Stimulated activated CD4-positive, alpha-beta T cell treated with anti-CD3 and anti-CD28 coated beads, TNF-alpha, amount 100 ng/mL, for 24 hours (primary cell): Measurements from ENCODE around the gene SPHK2.

ENCODE experiments used
- DNase-seq, 3 experiments: peaks; one replicate each; pipeline ENCODE4 v3.0.0-alpha.2; 2020; ENCODE audit warnings: low read depth in 3 of 3

Gene SPHK2

GRCh38 chr19:48606463-48607358, 12.6 kb upstream of the SPHK2 start, which contains the start of gene SPACA4:
Gene SPACA4 (plus strand): TSS chr19:48606742. CDS start chr19:48606979, 237 bp downstream.
- no peak for DNase-seq

GRCh38 chr19:48607359-48607755, 11.9 kb upstream of the SPHK2 start:
- DNase-seq, result no peak

DNA sequence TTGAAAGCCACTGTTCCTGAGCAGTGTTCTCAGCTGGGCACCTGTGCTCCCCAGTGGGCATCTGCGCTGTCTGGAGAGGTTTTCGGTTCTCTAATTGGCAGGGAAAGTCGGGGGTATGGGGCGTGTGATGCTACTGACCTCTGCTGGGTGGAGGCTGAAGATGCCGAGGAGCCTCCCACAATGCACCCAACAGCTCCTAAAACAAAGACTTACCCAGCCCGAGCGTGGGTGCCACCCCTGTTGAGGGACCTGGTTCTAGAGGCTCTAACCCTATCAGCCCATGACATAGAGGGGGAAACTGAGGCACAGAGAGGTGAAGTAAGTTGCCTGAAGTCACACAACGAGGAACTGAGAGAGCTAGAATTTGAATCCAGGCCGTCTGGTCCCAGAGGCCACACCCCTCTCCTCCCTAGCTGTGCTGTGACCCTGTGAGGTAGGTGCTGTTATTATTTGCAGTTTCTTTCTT, 10.5 kb upstream of the SPHK2 start:
- DNase-seq, result no peak

- no peak for DNase-seq
Measured at GRCh38 chr19:48609571-48610108, 9.7 kb upstream of the SPHK2 start.

GRCh38 chr19:48611872-48612271, 7.4 kb upstream of the SPHK2 start:
- no peak for DNase-seq

DNA sequence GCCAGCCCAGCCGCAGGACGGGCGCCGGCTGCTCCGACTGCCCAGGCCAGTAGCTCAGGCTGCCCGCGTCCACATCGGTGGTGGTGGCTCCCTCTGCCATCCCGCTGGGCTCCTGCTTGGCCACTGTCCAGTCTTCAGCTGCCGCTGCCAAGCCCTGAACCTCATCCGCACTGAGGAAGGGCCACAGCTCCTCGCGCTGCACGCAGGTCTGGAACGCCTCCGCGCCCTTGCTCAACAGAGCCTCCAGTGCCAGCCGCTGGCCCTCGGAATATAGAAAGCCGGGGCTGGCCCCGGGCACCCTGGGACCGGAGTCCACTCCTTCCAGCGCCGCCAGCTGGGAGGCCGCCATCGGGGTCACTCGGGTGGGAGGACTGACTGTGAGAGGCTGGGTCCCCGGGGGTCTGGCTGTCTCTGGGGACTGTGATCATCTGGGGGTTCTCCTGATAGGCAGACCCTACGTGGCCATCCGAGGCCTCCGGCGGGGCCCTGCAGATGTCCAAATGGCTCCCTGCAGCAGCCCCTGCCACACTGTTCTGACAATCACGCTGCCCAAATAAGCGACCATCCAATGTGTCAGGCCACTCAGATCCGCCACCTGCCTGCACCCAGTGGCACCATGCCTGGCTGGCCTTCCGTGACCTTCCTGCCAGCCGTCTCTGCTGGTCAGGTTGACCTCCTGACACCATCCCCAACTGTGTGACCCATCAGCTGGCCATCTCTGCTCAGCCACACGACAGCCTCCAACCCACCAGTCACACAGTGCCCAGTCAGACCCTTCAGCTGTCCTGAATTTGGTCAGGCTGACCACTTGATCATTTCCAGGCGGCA, 6.1 kb upstream of the SPHK2 start:
- no peak for DNase-seq

DNA sequence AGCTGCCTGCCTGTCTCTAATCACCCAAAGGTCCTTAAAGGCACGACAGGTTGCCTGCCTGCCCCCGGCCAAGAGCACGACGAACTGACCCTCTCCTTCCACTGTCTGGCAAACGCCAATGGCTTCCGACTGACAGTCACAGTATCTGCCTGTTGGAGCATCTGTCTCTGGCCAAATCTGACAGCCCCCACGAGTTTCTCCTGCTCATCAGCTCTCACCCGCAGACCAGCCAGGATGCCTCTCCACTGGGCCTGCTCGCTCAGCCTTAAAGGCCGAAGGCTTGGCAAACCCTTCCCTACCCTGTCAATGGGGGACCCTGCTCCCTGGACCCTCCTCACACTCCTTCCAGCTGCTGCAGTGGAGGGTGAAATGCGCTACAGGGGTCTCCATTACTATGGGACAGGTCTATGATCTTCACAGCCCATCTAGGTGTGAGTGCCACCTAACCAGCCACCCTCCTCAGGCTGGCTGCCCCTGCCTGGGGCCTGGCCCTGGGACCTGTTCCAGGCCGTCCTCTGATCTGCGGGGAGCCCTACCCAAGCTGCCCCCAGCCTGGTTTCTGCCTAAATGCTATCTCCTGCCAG, 5.4 kb upstream of the SPHK2 start:
- no peak for DNase-seq

- DNase-seq, result no peak
Measured at GRCh38 chr19:48614436-48615230, 4.7 kb upstream of the SPHK2 start, which contains the start of gene FAM83E. Gene FAM83E (minus strand): TSS chr19:48615076. CDS start chr19:48613372, 1,704 bp downstream.

GRCh38 chr19:48615231-48616040, 3.9 kb upstream of the SPHK2 start:
- DNase-seq, result no peak

DNA sequence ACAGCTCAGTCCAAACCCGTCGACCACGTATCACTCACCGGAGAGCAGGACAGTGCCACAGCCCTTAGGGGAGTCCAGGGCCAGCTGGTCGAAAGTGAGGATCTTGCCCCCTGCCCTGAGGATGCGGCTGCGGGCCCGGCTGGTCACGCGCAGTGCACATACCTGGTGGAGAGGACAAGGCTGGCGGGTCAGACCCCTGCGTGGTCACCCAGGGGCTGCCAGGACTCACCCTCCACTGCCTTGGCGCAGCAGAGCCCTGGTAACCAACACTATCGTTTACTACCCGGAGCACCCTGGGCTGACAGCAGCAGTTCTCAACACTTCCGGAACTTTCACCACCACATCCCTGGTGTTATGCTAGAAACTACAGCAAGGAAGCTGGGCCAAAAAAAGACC, 3.3 kb upstream of the SPHK2 start:
- no peak for DNase-seq

DNA sequence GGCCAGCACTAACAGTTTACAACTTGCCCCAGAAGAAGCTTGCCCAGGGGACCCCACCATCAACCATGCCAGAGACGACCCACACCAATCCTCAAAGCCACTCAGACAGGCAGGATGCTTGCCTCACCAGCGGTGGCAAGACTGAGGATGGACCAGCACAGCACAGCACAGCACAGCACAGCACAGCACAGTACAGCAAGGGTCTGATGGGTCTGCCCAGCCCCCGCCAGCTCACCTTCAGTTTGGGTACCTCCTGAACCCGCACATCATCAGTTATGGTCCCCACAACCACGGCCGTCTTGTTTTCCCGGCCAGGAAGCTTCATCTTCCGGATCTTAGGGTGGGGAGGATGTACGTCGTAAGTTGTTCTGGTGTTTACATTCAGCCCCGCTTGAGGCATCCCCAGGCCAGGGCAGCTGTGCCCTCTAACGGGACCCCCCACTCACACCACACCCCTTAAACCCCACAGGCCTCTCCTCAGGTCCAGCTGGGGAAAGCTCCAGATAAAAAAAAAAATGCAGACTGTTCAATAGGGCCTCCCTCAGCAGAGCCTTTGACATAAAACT, 2.7 kb upstream of the SPHK2 start:
- no peak for DNase-seq

DNA sequence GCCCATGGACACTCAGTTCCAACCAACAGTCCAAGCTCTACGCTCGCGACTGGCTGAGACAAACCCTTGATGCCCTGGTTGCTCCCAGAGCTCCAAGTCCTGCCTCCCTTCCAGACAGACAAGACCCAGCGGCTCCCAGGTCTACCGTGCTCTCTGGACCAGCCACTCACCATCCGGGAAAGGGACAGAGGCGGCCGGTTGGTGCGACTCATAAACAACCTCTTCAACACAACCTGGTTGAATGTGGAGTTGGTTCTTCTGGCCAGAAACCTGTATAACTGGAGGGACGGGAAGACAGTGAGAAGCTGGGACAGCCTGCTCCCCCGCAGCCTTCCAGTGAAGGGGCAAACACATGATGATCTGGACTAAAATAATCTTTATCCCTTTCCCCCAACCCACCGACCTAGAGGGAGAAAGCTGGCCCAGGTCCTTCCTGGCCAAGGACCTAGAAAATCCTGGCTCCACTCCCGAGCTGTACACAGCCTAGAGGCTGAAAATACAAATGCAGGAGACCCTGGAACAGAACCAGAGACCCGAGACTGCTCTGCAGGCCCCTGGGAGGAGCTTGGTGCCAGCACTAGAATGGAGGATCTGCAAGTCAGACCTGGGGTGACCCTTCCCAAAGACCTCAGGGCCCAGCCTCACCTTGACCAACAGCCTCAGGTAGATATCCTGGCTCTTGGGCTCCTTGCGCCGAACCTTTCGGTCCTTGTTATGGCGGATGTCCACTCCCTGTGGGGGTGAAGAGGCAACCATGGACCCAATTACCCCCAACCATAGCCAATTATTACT, 2.0 kb upstream of the SPHK2 start:
- no peak for DNase-seq

DNA sequence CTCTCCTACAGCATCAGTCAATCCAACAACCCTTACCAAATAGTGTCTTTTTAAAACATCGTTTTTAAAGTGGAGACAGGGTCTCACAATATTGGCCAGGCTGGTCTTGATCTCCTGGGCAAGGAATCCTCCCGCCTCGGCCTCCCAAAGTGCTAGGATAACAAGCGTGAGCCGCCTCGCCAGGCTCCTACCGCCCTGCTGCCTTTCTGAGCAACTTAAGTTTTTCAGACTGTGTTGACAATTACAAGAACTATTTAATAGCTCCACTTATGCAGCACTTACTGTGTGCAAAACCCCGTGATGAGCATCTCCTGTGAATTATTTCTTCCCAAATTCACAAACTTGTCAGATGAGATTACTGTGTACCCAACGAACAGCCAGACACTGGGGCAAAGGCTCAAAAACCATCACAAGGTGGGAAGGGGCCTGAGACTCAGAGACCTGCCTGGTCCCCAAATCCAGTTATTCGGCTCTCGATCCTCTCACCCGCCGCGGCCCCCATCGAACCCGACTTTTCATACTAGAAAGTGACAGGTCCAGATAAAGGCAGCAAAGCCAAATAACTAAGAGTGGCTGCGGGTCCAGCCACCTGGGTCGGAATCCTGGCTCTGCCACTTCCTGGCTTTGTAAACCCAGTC, 909 bp upstream of the SPHK2 start:
- DNase-seq, result no peak

DNA sequence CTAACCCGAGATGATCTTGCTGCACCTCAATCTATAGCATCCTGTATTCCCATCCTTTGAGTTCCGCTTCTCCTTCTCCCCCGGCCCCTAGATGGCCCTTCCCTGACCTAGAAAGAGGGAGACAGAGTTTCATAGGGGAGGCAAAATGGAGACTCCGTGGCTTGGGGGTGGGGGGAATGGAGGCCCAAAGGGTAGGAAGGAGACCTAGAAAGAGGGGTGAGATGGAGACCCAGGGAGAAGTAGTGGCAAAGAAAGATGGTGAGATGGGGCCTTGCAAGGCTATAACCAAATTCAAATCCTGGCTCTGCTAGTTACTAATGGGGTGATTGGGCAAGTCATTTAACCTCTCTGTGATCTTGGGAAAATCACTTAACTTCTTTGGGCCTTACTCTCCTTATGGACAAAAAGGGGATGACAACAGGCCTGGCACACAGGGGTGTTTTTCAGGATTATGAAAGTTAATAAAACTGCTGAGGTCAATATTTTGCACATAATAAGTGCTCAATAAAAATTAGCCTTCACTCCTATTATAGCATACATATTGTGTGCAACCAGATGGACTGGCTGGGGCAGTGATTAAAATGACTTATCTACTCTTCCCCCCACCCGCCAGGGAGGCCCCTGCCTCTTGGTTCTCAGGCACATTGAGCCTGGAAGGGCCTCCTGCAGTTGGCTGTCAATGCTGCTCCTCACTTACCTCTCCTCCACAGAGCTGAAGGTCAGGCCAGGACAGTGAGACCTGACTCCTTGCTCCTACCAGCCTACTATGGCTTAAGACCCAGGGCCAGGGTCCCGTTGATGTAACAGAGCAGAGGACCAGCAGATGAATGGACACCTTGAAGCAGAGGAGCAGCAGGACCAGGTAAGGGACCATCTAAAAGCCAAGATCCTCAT, 633 bp downstream of the SPHK2 start:
- DNase-seq, result no peak

- DNase-seq, result no peak
Measured at GRCh38 chr19:48623556-48624066, 4.3 kb downstream of the SPHK2 start.

DNA sequence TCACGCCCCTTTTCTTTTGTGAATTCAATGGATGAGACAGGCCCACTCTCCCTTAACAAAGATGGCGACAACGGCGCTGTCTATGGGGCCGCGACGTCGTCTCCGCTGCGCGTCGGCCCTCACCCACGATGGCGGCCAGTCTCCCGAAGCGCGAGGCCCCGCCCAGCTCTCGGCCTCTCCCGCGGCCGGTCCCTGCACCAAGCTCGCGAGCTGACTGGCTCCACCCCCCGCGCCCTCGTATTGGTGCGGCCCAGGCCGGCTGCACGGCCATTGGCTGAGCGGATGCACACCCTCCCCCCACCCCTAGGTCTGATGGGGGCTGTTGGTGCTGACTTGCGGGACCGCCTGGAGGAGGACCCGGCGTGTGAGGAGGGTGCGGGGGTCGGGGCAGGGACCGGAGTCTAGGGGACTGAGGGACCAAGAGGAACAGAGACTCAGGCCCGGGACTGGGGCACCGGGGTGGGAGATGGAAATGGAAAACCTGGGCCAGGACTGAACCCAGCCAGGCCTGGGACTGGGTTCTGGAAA, 4.8 kb downstream of the SPHK2 start:
- peak; percentile 90 to 98 (median 93) for DNase-seq
